ENCODE results near the gene CD46. TPM values are rescaled to one million over a fixed set of nuclear protein-coding genes. Genes with fewer than 3 reads are reported as not detected.
A peak's percentile ranks its signal among the peaks of the same experiment; 100 is the strongest.

The CD46 gene
- total RNA-seq, 1 donor from 2014 or later = 93.8 TPM

GRCh38 chr1:207810173-207810572 lies 58.3 kb downstream of the CD46 start:
- TF ChIP-seq CTCF (conservative IDR thresholded peaks at IDR 0.05) = no peak
- DNase-seq (ENCODE audit: low read depth, low spot score) = no peak
- Mint-ChIP-seq H3K4me1 (no peaks in the 10 kb centered on the region), H3K27ac (ENCODE audit: unreplicated experiment) (no peak overlapping the region), H3K27me3 (ENCODE audit: low read depth) (no peaks in the 10 kb centered on the region), H3K9me3 (no peaks in the 10 kb centered on the region), H3K36me3 (ENCODE audit: low read depth) (peaks cover 4% of the 10 kb centered on the region), H3K4me3 (no peak overlapping the region)

GRCh38 chr1:207810606-207811295 lies 58.9 kb downstream of the CD46 start:
- H3K4me3 Mint-ChIP-seq = no peak overlapping the region

GRCh38 chr1:207811319-207811718 lies 59.5 kb downstream of the CD46 start:
- TF ChIP-seq CTCF (conservative IDR thresholded peaks at IDR 0.05) = no peak
- no peaks in the 10 kb centered on the region for H3K4me1 Mint-ChIP-seq
- no peak overlapping the region for H3K4me3 Mint-ChIP-seq
- no peaks in the 10 kb centered on the region for H3K27me3 Mint-ChIP-seq (ENCODE audit: low read depth)
- no peak overlapping the region for H3K27ac Mint-ChIP-seq (ENCODE audit: unreplicated experiment)
- peaks cover 4% of the 10 kb centered on the region for H3K36me3 Mint-ChIP-seq (ENCODE audit: low read depth)
- no peak for DNase-seq (ENCODE audit: low read depth, low spot score)
- no peaks in the 10 kb centered on the region for H3K9me3 Mint-ChIP-seq

More at GRCh38 chr1:207810606-207811295, 58.9 kb downstream of the CD46 start:
- DNase-seq (ENCODE audit: low read depth, low spot score) = no peak
- no peaks in the 10 kb centered on the region for H3K4me1 Mint-ChIP-seq
- H3K9me3 Mint-ChIP-seq = no peaks in the 10 kb centered on the region
- peaks cover 4% of the 10 kb centered on the region for H3K36me3 Mint-ChIP-seq (ENCODE audit: low read depth)
- no peak for TF ChIP-seq CTCF (conservative IDR thresholded peaks at IDR 0.05)
- no peak overlapping the region for H3K27ac Mint-ChIP-seq (ENCODE audit: unreplicated experiment)
- H3K27me3 Mint-ChIP-seq (ENCODE audit: low read depth) = no peaks in the 10 kb centered on the region

- Mint-ChIP-seq H3K9me3 (no peaks in the 10 kb centered on the region), H3K4me1 (no peaks in the 10 kb centered on the region), H3K27ac (ENCODE audit: unreplicated experiment) (no peak overlapping the region), H3K36me3 (ENCODE audit: low read depth) (peaks cover 4% of the 10 kb centered on the region), H3K4me3 (no peak overlapping the region), H3K27me3 (ENCODE audit: low read depth) (no peaks in the 10 kb centered on the region)
- TF ChIP-seq CTCF (conservative IDR thresholded peaks at IDR 0.05) = peak; percentile 28
- no peak for DNase-seq (ENCODE audit: low read depth, low spot score)
These were observed 60.3 kb downstream of the CD46 start for GRCh38 chr1:207811920-207812720.

- H3K4me3 Mint-ChIP-seq = no peak overlapping the region
These were observed 61.1 kb downstream of the CD46 start for GRCh38 chr1:207812778-207813511.

More at GRCh38 chr1:207812778-207813511, 61.1 kb downstream of the CD46 start:
- H3K9me3 Mint-ChIP-seq = no peaks in the 10 kb centered on the region
- H3K4me1 Mint-ChIP-seq = no peaks in the 10 kb centered on the region
- no peaks in the 10 kb centered on the region for H3K27me3 Mint-ChIP-seq (ENCODE audit: low read depth)
- no peak for TF ChIP-seq CTCF (conservative IDR thresholded peaks at IDR 0.05)
- H3K27ac Mint-ChIP-seq (ENCODE audit: unreplicated experiment) = peak overlapping the region; percentile 43
- no peak for DNase-seq (ENCODE audit: low read depth, low spot score)
- H3K36me3 Mint-ChIP-seq (ENCODE audit: low read depth) = peaks cover 4% of the 10 kb centered on the region

All from neural crest cell (in vitro differentiated cells).